C4-2B (cell line): ENCODE results near the gene TALDO1.

Source experiments
- H3K27ac ChIP-seq: fragments of 450-650 bp; 2 replicates; pipeline ENCODE4 v1.5.1; 2017
- CTCF ChIP-seq: fragments of 450-650 bp; conservative IDR thresholded peaks from 2 replicates; pipeline ENCODE4 v1.5.1; 2017; ENCODE audit warnings: mild to moderate bottlenecking
- ZFX ChIP-seq: fragments of 450-650 bp; IDR thresholded peaks from 2 replicates; pipeline ENCODE4 v1.6.1; 2017

TALDO1 gene

GRCh38 chr11:702462-703461 is 44.5 kb upstream of the TALDO1 start:
- H3K27ac ChIP-seq, result peak overlapping the region; percentile 98
- TF ChIP-seq ZFX, result peak; percentile 71
- no peak for TF ChIP-seq CTCF

- peak overlapping the region; percentile 98 for H3K27ac ChIP-seq
- TF ChIP-seq CTCF (no peak), ZFX (no peak)
Observed at GRCh38 chr11:703506-703905, 43.8 kb upstream of the TALDO1 start.

- TF ChIP-seq CTCF (no peak), ZFX (no peak)
- H3K27ac ChIP-seq, result peak overlapping the region; percentile 98
Observed at GRCh38 chr11:704228-704674, 43.0 kb upstream of the TALDO1 start.

GRCh38 chr11:704781-705645 is 42.3 kb upstream of the TALDO1 start:
- H3K27ac ChIP-seq, result peak overlapping the region; percentile 98
- no peak for TF ChIP-seq CTCF
- no peak for TF ChIP-seq ZFX

GRCh38 chr11:705646-706438 is 41.4 kb upstream of the TALDO1 start, which contains the start of gene EPS8L2:
Gene EPS8L2, plus strand, starts transcription at chr11:706231. Its CDS starts 3,177 bp downstream, at chr11:709408.
- TF ChIP-seq ZFX (peak; percentile 25; the same call in 1 of the 2 replicates), CTCF (no peak)
- peak within 1 kb of the TSS; percentile 98 for H3K27ac ChIP-seq

GRCh38 chr11:706439-706956 is 40.8 kb upstream of the TALDO1 start:
- H3K27ac ChIP-seq, result peak overlapping the region; percentile 98
- TF ChIP-seq ZFX (no peak), CTCF (no peak)
